AG09319 (cell line): ENCODE results near the gene ZNF397.

Experiments used
- DNase-seq: peaks from one replicate; pipeline ENCODE4 v3.0.0-alpha.2; 2010; ENCODE audit warnings: low read depth; ENCODE audit errors: extremely low read depth
- CTCF ChIP-seq: IDR thresholded peaks from 2 replicates; pipeline ENCODE4 v1.5.1; 2011; ENCODE audit warnings: low read depth, mild to moderate bottlenecking, inconsistent platforms, low read length, moderate library complexity

ZNF397 gene

GRCh38 chr18:35296060-35296459 is 55.2 kb downstream of the ZNF397 start:
- no peak for TF ChIP-seq CTCF
- DNase-seq = no peak

GRCh38 chr18:35303610-35304009 is 62.8 kb downstream of the ZNF397 start:
- no peak for TF ChIP-seq CTCF

GRCh38 chr18:35306588-35307250 is 65.9 kb downstream of the ZNF397 start:
- no peak for TF ChIP-seq CTCF
- no peak for DNase-seq

More at GRCh38 chr18:35303610-35304009, 62.8 kb downstream of the ZNF397 start:
- DNase-seq = no peak
